ENCODE measurements around the gene RAD1. TPM values are rescaled to one million over a fixed set of nuclear protein-coding genes. Genes with fewer than 3 reads are reported as not detected.

Gene RAD1
- total RNA-seq, 8 experiments from 2014 or later = 18.7 to 38.8 (median 26.1) TPM

DNA sequence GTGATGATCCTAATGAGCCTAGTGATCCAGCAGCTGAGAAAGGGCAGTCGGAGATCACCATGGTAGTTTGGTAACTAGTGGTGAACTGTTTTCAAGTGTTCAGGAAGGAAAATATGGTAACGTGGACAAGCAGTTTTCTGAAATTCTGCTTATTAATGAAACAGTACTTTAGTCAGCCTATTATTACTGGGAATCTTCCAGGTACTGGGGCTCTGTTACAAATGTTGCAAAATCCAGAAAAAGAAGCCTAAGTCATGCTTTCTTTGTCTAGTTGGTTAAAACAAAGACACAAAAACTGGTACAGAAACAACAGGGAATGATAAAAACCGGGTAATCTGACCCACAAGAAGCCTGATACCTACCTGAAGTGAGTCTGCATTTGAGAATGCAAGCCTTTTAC is 58.1 kb downstream of the RAD1 start:
- H3K4me1 ChIP-seq (replicated peaks in 1 of 2) = peaks cover 5 to 16% of the 10 kb centered on the region in 2 donors
- H3K4me3 ChIP-seq = no peak overlapping the region
- H3K27ac ChIP-seq = no peak overlapping the region
- 31 to 100% (median 80%) methylated on average over 1 to 3 of the region's 3 CpGs for WGBS, 10 experiments
- in situ Hi-C loops (cut with MboI; ENCODE audit: low pct_unique_long_range_greater_than_20kb in 2 of 9, low sequenced_read_pairs in 9 of 9, unreplicated experiment in 9 of 9) = no loop called here
- ATAC-seq (replicated peaks in 6 of 8) = no peak

Other genes starting within 250 kb of the RAD1 start
- gene TTC23L, start 76.3 kb downstream of the RAD1 start, total RNA-seq = 10 to 100 TPM in 1 of 8 experiments, 1 to 10 TPM in 7; 1.4 to 13.5 (median 1.9) TPM
- 10 to 100 TPM; 28.6 to 57.1 (median 44.1) TPM for gene BRIX1, start 207 bp upstream of the RAD1 start, total RNA-seq
- 10 to 100 TPM; 22.6 to 67.5 (median 31.7) TPM for gene DNAJC21, start 14.1 kb upstream of the RAD1 start, total RNA-seq
- gene AGXT2, start 132.4 kb upstream of the RAD1 start, total RNA-seq = 1 to 10 TPM in 1 of 8 experiments, under 1 TPM in 3, not detected in 4; 0.13 to 1.2 (median 0.33) TPM